Kidney epithelial cell (primary cell): ENCODE measurements around the gene CDH12. TPM values are rescaled to one million over a fixed set of nuclear protein-coding genes. Genes with fewer than 3 reads are reported as not detected.

Source experiments
- DNase-seq: peaks from one replicate; pipeline ENCODE4 v3.0.0-alpha.2; 2010; ENCODE audit warnings: low read depth
- H3K27me3 ChIP-seq: 2 replicates; pipeline ENCODE4 v1.6.0; 2011; ENCODE audit warnings: low read length; ENCODE audit not compliant: control insufficient read depth, insufficient read depth
- H3K36me3 ChIP-seq: 2 replicates; pipeline ENCODE4 v1.5.1; 2011; ENCODE audit warnings: low read length; ENCODE audit not compliant: control insufficient read depth, insufficient read depth
- H3K4me3 ChIP-seq: 2 replicates; pipeline ENCODE4 v1.5.1; 2011; ENCODE audit warnings: low read depth, mild to moderate bottlenecking, control low read depth, low read length
- CTCF ChIP-seq: IDR thresholded peaks from 2 replicates; pipeline ENCODE4 v1.5.1; 2011; ENCODE audit warnings: mild to moderate bottlenecking, moderate library complexity, low read length, control low read depth, inconsistent platforms; ENCODE audit not compliant: insufficient read depth, poor library complexity, severe bottlenecking
- total RNA-seq: library from RNA; depleted of rRNA; stranded (reverse); fragments of >200 nt; gene quantifications from 2 replicates; pipeline ENCODE4 v1.2.3, GENCODE V29; 2015

Gene CDH12
- total RNA-seq, 1 donor from 2014 or later: not detected

DNA sequence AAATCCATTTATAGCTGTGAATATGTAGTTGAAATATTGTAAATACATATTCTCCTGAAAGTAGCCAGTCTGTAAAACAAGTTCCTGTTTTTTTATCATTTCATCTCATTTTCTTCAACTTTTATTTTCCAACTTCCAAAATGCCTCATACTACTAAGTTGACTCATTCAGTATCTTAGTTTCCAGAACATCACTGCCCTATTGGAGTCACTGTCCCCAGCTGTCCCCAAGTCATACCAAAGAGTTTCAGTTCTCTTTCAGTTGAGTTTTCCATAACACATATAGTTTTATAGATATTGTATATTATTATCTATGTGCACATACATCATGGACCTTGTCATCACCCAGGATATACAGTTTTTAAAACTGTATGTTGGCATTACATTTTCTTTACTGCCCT is 261.7 kb downstream of the CDH12 start:
- TF ChIP-seq CTCF: no peak

GRCh38 chr5:22590677-22591268 is 262.4 kb downstream of the CDH12 start:
- no peak overlapping the region for H3K4me3 ChIP-seq
- TF ChIP-seq CTCF: no peak
- no peak for DNase-seq
- no peaks in the 10 kb centered on the region for H3K27me3 ChIP-seq
- H3K36me3 ChIP-seq: no peaks in the 10 kb centered on the region

More for the DNA sequence above, 261.7 kb downstream of the CDH12 start:
- DNase-seq: no peak
- Histone ChIP-seq H3K4me3 (no peak overlapping the region), H3K27me3 (no peaks in the 10 kb centered on the region), H3K36me3 (no peaks in the 10 kb centered on the region)

- DNase-seq: no peak
- no peaks in the 10 kb centered on the region for H3K36me3 ChIP-seq
- no peak overlapping the region for H3K4me3 ChIP-seq
- no peak for TF ChIP-seq CTCF
- no peaks in the 10 kb centered on the region for H3K27me3 ChIP-seq
These were observed 275.4 kb downstream of the CDH12 start for GRCh38 chr5:22577711-22578110.

GRCh38 chr5:22577006-22577405 is 276.1 kb downstream of the CDH12 start:
- TF ChIP-seq CTCF: no peak
- no peaks in the 10 kb centered on the region for H3K36me3 ChIP-seq
- no peak for DNase-seq
- no peaks in the 10 kb centered on the region for H3K27me3 ChIP-seq
- no peak overlapping the region for H3K4me3 ChIP-seq

DNA sequence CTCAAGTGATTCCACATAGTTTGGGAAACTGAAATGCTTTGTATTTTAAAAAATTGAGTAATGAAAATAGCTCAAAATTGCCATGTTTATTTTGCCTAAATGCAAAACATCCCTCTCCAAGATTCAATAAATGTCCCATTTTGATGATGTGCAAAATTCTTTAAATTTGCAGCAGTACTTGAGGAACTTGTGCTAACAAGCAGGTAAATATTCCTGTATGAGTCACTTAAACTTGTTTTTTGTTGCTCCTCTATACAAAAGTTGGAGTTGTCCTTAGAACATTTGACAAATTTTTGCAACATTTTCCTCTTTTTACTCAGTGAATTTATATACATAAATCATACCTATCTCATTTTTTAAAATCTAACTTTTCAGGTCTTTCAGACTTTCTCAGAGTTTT is 280.2 kb downstream of the CDH12 start:
- Histone ChIP-seq H3K27me3 (no peaks in the 10 kb centered on the region), H3K4me3 (no peak overlapping the region), H3K36me3 (no peaks in the 10 kb centered on the region)
- TF ChIP-seq CTCF: no peak
- DNase-seq: no peak

DNA sequence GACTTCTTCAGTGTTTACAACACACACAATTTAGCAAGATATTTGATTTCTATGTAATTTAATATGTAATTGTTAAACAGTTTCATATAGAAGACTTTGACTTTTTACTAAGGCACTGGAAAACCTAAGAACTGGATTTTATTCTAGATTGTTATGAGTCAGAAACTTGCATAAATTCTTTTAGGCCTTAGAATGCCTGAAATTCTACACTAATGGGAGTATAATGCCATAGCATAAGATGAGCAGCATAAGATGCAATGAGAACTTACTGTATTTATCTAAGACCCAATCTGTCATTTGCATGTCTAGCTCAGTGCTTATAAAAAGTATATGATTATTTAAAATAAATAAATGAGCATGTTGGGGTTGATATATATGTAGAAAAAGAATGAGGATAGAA is 285.2 kb downstream of the CDH12 start:
- Histone ChIP-seq H3K36me3 (no peaks in the 10 kb centered on the region), H3K27me3 (no peaks in the 10 kb centered on the region), H3K4me3 (no peak overlapping the region)
- no peak for DNase-seq
- no peak for TF ChIP-seq CTCF
